Testis (tissue), 3 donors: ENCODE data around the gene WDR47. TPM values are rescaled to one million over a fixed set of nuclear protein-coding genes. Genes with fewer than 3 reads are reported as not detected.

ENCODE experiments used
- DNase-seq: peaks from one replicate; pipeline ENCODE4 v3.0.0-alpha.2; 2019
- H3K27ac ChIP-seq, 2 donors: fragments of 200-600 bp; sonication (generic); one replicate each; pipeline ENCODE4 v1.5.1; 2019
- H3K27me3 ChIP-seq: fragments of 200-600 bp; sonication (generic); one replicate; pipeline ENCODE4 v1.5.1; 2019
- H3K36me3 ChIP-seq: fragments of 200-600 bp; sonication (generic); one replicate; pipeline ENCODE4 v1.5.1; 2017; ENCODE audit warnings: low read depth; ENCODE audit errors: missing control alignments
- H3K4me1 ChIP-seq: fragments of 200-600 bp; sonication (generic); one replicate; pipeline ENCODE4 v1.5.1; 2019
- H3K4me3 ChIP-seq, 2 donors: fragments of 200-600 bp; sonication (generic); one replicate each; pipeline ENCODE4 v1.5.1; 2017 to 2019
- H3K9me3 ChIP-seq: fragments of 200-600 bp; sonication (generic); one replicate; pipeline ENCODE4 v1.5.1; 2017
- POLR2A ChIP-seq: fragments of 450-650 bp; IDR thresholded peaks from one replicate; pipeline ENCODE4 v1.6.1; 2017; ENCODE audit warnings: antibody characterized with exemption, mild to moderate bottlenecking, moderate library complexity
- WGBS, 2 donors: methylation state at CpG; one replicate each; pipeline ENCODE4 v1.1.5; 2018; 5-methylcytosine and 5-hydroxymethylcytosine counted together
- intact Hi-C: fragments of 100-400 bp; cut with DNase I; formaldehyde crosslinking; loops from one replicate; pipeline ENCODE4 v1.15.1; 2023; ENCODE audit warnings: low total_unique reads
- polyA plus RNA-seq: library from polyadenylated mRNA; stranded (reverse); fragments of 350-450 nt; fragmentation: Illumina TruSeq; extraction: RNeasy Lipid Tissue Mini Kit (QIAGEN cat#74804); gene quantifications from one replicate; pipeline ENCODE4 v1.2.3, GENCODE V29; 2014; ENCODE audit warnings: low read depth, low replicate concordance; ENCODE audit not compliant: insufficient read depth
- total RNA-seq, 2 donors: library from RNA; depleted of rRNA; stranded (reverse); fragments of >200 nt; gene quantifications; one replicate each; pipeline ENCODE4 v1.2.3, GENCODE V29; 2016
- TF ChIP-seq, protein P1 (sequence below), 3 experiments: fragments of 450-650 bp in 2 of 3; fragments of 200-600 bp in 1 of 3; sonication (generic) in 1 of 3; IDR thresholded peaks; one replicate each; pipeline ENCODE4 v1.5.1; 2016 to 2019; ENCODE audit warnings: antibody characterized with exemption in 3 of 3, mild to moderate bottlenecking in 2 of 3, moderate library complexity in 1 of 3

WDR47 gene
- total and polyA plus RNA-seq, 3 donors from 2014 or later, result 34.7 to 40.5 (median 40.4) TPM

DNA sequence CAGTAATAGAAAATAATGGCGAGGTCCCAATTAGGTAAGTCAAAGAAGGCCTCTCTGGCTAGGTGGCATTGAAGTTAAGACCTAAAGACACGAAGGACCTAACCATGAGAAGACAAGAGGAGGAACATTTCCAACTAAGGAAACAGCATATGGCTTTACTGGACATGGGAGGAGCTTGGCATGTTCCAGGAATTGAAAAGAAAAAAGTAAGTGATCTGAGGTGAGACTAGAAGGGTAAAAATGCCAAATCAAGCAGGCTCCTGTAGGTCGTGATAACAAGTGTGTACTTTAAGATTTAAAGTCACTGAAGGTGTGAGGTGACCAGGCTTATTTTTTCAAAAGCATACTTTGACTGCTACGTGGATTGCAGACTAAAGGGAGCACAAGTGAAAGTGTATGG is 65.2 kb downstream of the WDR47 start:
- no peak for DNase-seq
- H3K4me3 ChIP-seq, result no peak overlapping the region
- intact Hi-C loops, result no loop called here
- no peak overlapping the region for H3K27ac ChIP-seq
- TF ChIP-seq POLR2A, result no peak
- TF ChIP-seq, protein P1, sequence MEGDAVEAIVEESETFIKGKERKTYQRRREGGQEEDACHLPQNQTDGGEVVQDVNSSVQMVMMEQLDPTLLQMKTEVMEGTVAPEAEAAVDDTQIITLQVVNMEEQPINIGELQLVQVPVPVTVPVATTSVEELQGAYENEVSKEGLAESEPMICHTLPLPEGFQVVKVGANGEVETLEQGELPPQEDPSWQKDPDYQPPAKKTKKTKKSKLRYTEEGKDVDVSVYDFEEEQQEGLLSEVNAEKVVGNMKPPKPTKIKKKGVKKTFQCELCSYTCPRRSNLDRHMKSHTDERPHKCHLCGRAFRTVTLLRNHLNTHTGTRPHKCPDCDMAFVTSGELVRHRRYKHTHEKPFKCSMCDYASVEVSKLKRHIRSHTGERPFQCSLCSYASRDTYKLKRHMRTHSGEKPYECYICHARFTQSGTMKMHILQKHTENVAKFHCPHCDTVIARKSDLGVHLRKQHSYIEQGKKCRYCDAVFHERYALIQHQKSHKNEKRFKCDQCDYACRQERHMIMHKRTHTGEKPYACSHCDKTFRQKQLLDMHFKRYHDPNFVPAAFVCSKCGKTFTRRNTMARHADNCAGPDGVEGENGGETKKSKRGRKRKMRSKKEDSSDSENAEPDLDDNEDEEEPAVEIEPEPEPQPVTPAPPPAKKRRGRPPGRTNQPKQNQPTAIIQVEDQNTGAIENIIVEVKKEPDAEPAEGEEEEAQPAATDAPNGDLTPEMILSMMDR (IDR thresholded peaks at IDR 0.05), result no peak
- H3K36me3 ChIP-seq, result no peaks in the 10 kb centered on the region
- 83 to 90% methylated on average over 4 of the region's 4 CpGs for WGBS, 2 donors
- H3K9me3 ChIP-seq, result no peaks in the 10 kb centered on the region
- no peaks in the 10 kb centered on the region for H3K4me1 ChIP-seq
- H3K27me3 ChIP-seq, result no peaks in the 10 kb centered on the region

DNA sequence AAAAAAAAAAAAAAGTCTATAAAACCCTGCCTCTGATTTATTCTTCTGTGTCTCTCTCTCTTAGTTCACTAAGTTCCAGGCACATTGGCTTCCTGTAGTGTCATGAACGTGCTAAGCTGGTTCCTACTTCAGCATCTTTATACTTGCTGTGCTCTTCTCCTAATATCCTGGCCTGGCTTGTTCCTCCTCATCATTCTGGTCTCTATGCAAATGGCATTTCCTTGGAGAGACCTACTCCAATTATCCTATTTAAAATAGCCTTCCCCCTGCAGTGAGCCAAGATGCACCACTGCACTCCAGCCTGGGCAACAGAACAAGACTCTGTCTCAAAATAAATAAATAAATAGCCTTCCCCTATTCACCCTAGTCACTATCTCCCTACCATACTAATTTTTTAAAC is 69.0 kb downstream of the WDR47 start:
- DNase-seq, result no peak
- no peak for TF ChIP-seq POLR2A
- TF ChIP-seq, protein P1 (IDR thresholded peaks at IDR 0.05), result no peak
- H3K36me3 ChIP-seq, result no peaks in the 10 kb centered on the region
- no peaks in the 10 kb centered on the region for H3K27me3 ChIP-seq
- no peak overlapping the region for H3K27ac ChIP-seq
- intact Hi-C loops, result no loop called here
- H3K4me3 ChIP-seq, result no peak overlapping the region
- no peaks in the 10 kb centered on the region for H3K9me3 ChIP-seq
- no peaks in the 10 kb centered on the region for H3K4me1 ChIP-seq
- 90 to 93% methylated on average over 1 of the region's 1 CpG for WGBS, 2 donors

DNA sequence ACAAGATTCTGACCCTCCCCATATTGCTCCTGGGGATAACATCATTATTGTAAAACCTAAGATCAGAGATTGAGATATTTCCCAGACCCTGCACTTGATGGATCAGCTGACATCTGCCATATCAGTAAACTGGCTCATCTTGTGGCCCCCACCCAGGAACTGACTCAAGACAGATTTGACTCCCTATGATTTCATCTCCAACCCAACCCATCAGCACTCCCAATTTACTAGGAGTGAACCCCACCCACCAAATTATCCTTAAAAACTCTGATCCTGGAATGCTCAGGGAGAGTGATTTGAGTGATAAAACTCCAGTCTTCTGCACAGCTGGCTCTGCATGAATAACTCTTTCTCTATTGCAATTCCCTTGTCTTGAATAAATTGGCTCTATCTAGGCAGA is 72.6 kb downstream of the WDR47 start:
- TF ChIP-seq, protein P1 (IDR thresholded peaks at IDR 0.05), result no peak
- no peak for TF ChIP-seq POLR2A

DNA sequence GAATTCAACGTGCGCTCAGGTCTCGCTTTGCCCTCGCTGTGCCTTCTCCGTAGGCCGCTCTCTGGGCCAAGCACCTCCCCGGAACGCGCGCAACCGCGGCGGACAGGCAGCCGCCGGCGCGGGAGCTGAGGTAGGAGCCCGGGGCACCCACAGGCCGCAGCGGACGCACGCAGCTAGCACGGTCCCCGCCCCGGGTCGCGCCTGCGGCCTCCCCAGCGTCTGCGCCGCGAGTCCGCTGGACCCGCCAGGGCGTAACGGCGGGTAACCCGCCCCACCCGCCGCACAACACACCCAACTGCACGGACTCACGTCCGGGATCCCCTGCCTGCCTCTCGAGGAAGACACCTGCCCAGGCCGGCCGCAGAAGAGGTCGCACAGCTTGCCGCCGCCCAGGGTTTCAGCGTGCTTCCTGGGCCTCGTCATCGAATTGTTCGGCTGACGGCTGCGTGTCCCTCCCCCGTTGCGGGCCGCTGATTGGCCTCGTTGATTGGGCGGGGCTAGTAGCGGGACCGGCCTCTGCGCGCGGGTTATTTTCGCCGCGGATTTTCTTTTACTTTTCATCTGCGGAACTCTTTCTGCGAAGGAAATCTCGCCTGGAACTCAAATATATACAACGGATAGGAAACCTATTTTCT is 78.7 kb downstream of the WDR47 start, which contains the start of gene CLCC1:
TSS of gene CLCC1 (minus strand) at position 433 of the 635 bp plus-strand sequence. CDS start 13,047 bp downstream, outside the sequence.
- Histone ChIP-seq H3K4me1 (peaks cover 17% of the 10 kb centered on the region), H3K4me3 (peak within 1 kb of the TSS; percentile 77 to 95), H3K27ac (peak within 1 kb of the TSS; percentile 92 to 98), H3K27me3 (no peaks in the 10 kb centered on the region), H3K9me3 (no peaks in the 10 kb centered on the region), H3K36me3 (no peaks in the 10 kb centered on the region)
- TF ChIP-seq POLR2A, result peak; percentile 29
- TF ChIP-seq, protein P1 (IDR thresholded peaks at IDR 0.05), result peak in 1 of 3 experiments; percentile 5
- intact Hi-C loops, result no loop called here
- WGBS, 2 donors, result 1% methylated on average over 26 to 65 of the region's 72 CpGs
- peak; percentile 96 for DNase-seq

More for the DNA sequence above, 72.6 kb downstream of the WDR47 start:
- Histone ChIP-seq H3K9me3 (no peaks in the 10 kb centered on the region), H3K27me3 (no peaks in the 10 kb centered on the region), H3K4me3 (no peak overlapping the region), H3K27ac (no peak overlapping the region), H3K4me1 (no peaks in the 10 kb centered on the region), H3K36me3 (no peaks in the 10 kb centered on the region)
- intact Hi-C loops, result no loop called here
- no peak for DNase-seq

DNA sequence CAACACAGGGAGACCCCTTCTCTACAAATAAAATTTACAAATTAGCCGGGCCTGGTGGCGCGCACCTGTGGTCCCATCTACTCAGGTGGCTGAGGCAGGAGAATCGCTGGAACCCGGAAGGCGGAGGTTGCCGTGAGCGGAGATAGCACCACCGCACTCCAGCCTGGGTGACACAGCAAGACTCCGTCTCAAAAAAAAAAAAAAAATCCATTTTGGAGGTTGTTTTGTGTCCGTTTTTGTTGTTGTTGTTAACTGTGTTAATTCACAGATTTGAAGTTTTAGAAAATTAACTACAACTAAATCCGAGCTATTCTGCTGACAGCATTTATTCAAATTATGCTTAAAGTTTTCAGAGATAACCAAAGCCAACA is 79.2 kb downstream of the WDR47 start:
- peak; percentile 50 for DNase-seq
- H3K4me1 ChIP-seq, result peaks cover 17% of the 10 kb centered on the region
- intact Hi-C loops, result no loop called here

More for the DNA sequence above, 79.2 kb downstream of the WDR47 start:
- no peak for TF ChIP-seq POLR2A
- TF ChIP-seq, protein P1 (IDR thresholded peaks at IDR 0.05), result no peak
- Histone ChIP-seq H3K9me3 (no peaks in the 10 kb centered on the region), H3K27ac (peak overlapping the region; percentile 92 to 98), H3K27me3 (no peaks in the 10 kb centered on the region), H3K4me3 (peak overlapping the region; percentile 77 to 95), H3K36me3 (no peaks in the 10 kb centered on the region)
- WGBS, 2 donors, result 9 to 14% methylated on average over 12 of the region's 12 CpGs
